GM21390 (cell line): ENCODE data around the gene FAM135A.
"Not testable (repeated sequence)": the region's sequence is repeated elsewhere in the genome, so short reads cannot be mapped to it uniquely, and the experiment has no call there.

ENCODE experiments used
- ATAC-seq: cut with Tn5 transposase; IDR thresholded peaks from one replicate; pipeline ENCODE4 v1.9.1; 2021; ENCODE audit not compliant: unreplicated experiment

FAM135A gene

DNA sequence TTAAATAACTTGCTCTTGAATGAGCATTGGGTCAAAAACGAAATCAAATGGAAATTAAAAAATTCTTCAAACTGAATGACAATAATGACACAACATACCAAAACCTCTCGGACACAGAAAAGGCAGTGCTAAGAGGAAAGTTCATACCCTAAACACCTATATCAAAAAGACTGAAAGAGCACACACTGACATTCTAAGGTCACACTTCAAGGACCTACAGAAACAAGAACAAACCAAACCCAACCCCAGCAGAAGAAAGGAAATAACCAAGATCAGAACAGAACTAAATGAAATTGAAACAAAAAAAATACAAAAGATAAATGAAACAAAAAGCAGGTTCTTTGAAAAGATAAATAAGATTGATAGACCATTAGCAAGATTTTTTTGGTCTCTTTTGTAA lies 194.1 kb downstream of the FAM135A start:
- ATAC-seq = not testable (repeated sequence)

DNA sequence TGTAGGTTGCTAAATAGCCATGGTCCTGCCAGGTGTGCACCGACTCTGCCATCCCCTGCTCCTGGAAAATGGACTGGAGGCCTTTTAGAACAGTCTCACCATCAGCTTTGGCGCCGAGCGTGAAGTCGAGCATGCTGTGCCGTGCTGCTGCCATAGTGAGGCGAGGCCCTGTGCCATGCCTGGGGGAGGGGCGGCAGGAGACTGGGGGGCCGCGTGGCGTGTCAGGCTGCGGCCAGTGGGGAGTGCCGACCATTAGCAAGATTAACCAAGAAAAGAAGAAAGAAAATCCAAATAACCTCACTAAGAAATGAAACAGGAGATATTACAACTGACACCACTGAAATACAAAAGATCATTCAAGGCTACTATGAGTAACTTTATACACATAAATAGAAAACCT lies 195.9 kb downstream of the FAM135A start:
- ATAC-seq = not testable (repeated sequence)
